GM12878 (cell line): ENCODE data around the gene PDZD2. TPM values are rescaled to one million over a fixed set of nuclear protein-coding genes. Genes with fewer than 3 reads are reported as not detected.

ENCODE experiments used
- ATAC-seq: fragments of 200-7000 bp; cut with Tn5 transposase; 3 replicates; pipeline ENCODE4 v1.9.1; 2020; ENCODE audit warnings: mild to moderate bottlenecking, moderate library complexity
- BruUV-seq: library from RNA; stranded (reverse); fragments of 400-500 nt; replicated peaks from 2 replicates; lab custom pipeline; 2021; lab: Mats Ljungman, UMichigan
- CTCF ChIA-PET: fragments of 300-600 bp; sonication (Branson Sonifier 250); formaldehyde crosslinking; extraction: SDS; loops from one replicate; lab custom pipeline; 2021; ENCODE audit warnings: inconsistent platforms; lab: Yijun Ruan, JAX
- POLR2A ChIA-PET: fragments of 350-600 bp; formaldehyde crosslinking; extraction: SDS; loops from one replicate; lab custom pipeline; 2021; ENCODE audit warnings: inconsistent platforms; lab: Charles Lee
- RAD21 ChIA-PET: fragments of 300-600 bp; sonication (Branson Sonifier 250); formaldehyde crosslinking; loops from one replicate; lab custom pipeline; 2023; ENCODE audit warnings: antibody characterized with exemption; ENCODE audit not compliant: unreplicated experiment; lab: Charles Lee
- SMC1A ChIA-PET: fragments of 300-600 bp; sonication (Branson Sonifier 250); formaldehyde crosslinking; loops from one replicate; lab custom pipeline; 2023; ENCODE audit not compliant: unreplicated experiment, uncharacterized antibody; lab: Charles Lee
- DNase-seq: peaks from one replicate; pipeline ENCODE4 v3.0.0-alpha.2; 2011; ENCODE audit warnings: low read depth, low spot score
- FAIRE-seq: peaks from 3 replicates; lab custom pipeline; 2011; peaks lifted over from hg19 to GRCh38; lab: Jason Lieb, UNC
- H2AFZ ChIP-seq: 2 replicates; pipeline ENCODE4 v1.6.0; 2011; ENCODE audit warnings: low read depth, low read length, control low read depth; ENCODE audit not compliant: control insufficient read depth
- H3K27ac ChIP-seq: 2 replicates; pipeline ENCODE4 v1.5.1; 2011; ENCODE audit warnings: control low read depth; ENCODE audit not compliant: control insufficient read depth, insufficient read depth
- H3K27me3 ChIP-seq, 2 experiments: replicated peaks in 1 of 2; 2 replicates each; pipeline versions ENCODE4 v1.6.0 to v1.6.1; 2011; ENCODE audit warnings: low read length in 1 of 2; ENCODE audit not compliant: control insufficient read depth in 2 of 2, insufficient read depth in 2 of 2
- H3K36me3 ChIP-seq, 2 experiments: 2 replicates each; pipeline ENCODE4 v1.5.1; 2011; ENCODE audit warnings: low read length in 1 of 2; ENCODE audit not compliant: control insufficient read depth in 2 of 2, insufficient read depth in 2 of 2
- H3K4me1 ChIP-seq: 2 replicates; pipeline ENCODE4 v1.6.1; 2011; ENCODE audit warnings: mild to moderate bottlenecking, low read length, moderate library complexity, mixed read lengths; ENCODE audit not compliant: control insufficient read depth, insufficient read depth
- H3K4me2 ChIP-seq: 2 replicates; pipeline ENCODE4 v1.6.0; 2011; ENCODE audit warnings: control low read depth; ENCODE audit not compliant: control insufficient read depth, insufficient read depth
- H3K4me3 ChIP-seq: fragments of 200-600 bp; sonication (generic); 2 replicates; pipeline ENCODE4 v1.5.1; 2016
- H3K79me2 ChIP-seq: 2 replicates; pipeline ENCODE4 v1.6.0; 2011; ENCODE audit warnings: low read length; ENCODE audit not compliant: control insufficient read depth, insufficient read depth
- H3K9ac ChIP-seq: 2 replicates; pipeline ENCODE4 v1.8.0; 2011; ENCODE audit warnings: low read length, control low read depth, mixed read lengths; ENCODE audit not compliant: control insufficient read depth, insufficient read depth
- H3K9me3 ChIP-seq: replicated peaks from 3 replicates; pipeline ENCODE4 v1.5.1; 2011; ENCODE audit warnings: mild to moderate bottlenecking, low read length; ENCODE audit not compliant: control insufficient read depth, insufficient read depth
- H4K20me1 ChIP-seq: 2 replicates; pipeline ENCODE4 v1.6.0; 2011; ENCODE audit not compliant: control insufficient read depth, insufficient read depth
- ATF7 ChIP-seq: fragments of 450-650 bp; IDR thresholded peaks from 2 replicates; pipeline ENCODE4 v1.6.1; 2016; ENCODE audit warnings: low read depth, mild to moderate bottlenecking
- CEBPB ChIP-seq, 2 experiments: fragments of 150-350 bp in 1 of 2; IDR thresholded peaks; 2 replicates each; pipeline ENCODE4 v1.6.1; 2012 to 2014; ENCODE audit warnings: low read depth in 2 of 2, low read length in 2 of 2, borderline replicate concordance in 1 of 2, inconsistent platforms in 1 of 2
- CREM ChIP-seq: IDR thresholded peaks from 2 replicates; pipeline ENCODE4 v1.6.1; 2014; ENCODE audit warnings: antibody characterized with exemption, low read depth
- FOXK2 ChIP-seq: fragments of 450-650 bp; IDR thresholded peaks from 2 replicates; pipeline ENCODE4 v1.6.1; 2017; ENCODE audit warnings: mild to moderate bottlenecking, moderate library complexity
- FOXM1 ChIP-seq: IDR thresholded peaks from 2 replicates; pipeline ENCODE4 v1.6.1; 2012; ENCODE audit warnings: low read depth, mild to moderate bottlenecking, inconsistent platforms, low read length, moderate library complexity
- HCFC1 ChIP-seq: fragments of 150-350 bp; IDR thresholded peaks from 2 replicates; pipeline ENCODE4 v1.6.1; 2014; ENCODE audit warnings: low read length
- JUNB ChIP-seq: IDR thresholded peaks from 2 replicates; pipeline ENCODE4 v1.6.1; 2016; ENCODE audit warnings: antibody characterized with exemption, mild to moderate bottlenecking
- MXI1 ChIP-seq: fragments of 150-350 bp; IDR thresholded peaks from 2 replicates; pipeline ENCODE4 v1.6.1; 2011; ENCODE audit warnings: low read depth, mild to moderate bottlenecking, inconsistent platforms, low read length, improper control_type of control experiment
- NFIC ChIP-seq: IDR thresholded peaks from 2 replicates; pipeline ENCODE4 v1.6.1; 2012; ENCODE audit warnings: low read depth, mild to moderate bottlenecking, inconsistent platforms, low read length, moderate library complexity
- NFYB ChIP-seq: IDR thresholded peaks from 2 replicates; pipeline ENCODE4 v1.6.1; 2011; ENCODE audit warnings: low read depth, mild to moderate bottlenecking, low read length, improper control_type of control experiment, moderate library complexity; ENCODE audit not compliant: insufficient read depth
- SMARCA5 ChIP-seq: fragments of 450-650 bp; IDR thresholded peaks from 2 replicates; pipeline ENCODE4 v1.6.1; 2017; ENCODE audit warnings: mild to moderate bottlenecking
- SREBF2 ChIP-seq: IDR thresholded peaks from 2 replicates; pipeline ENCODE4 v1.6.1; 2012; ENCODE audit warnings: mild to moderate bottlenecking, low read length
- SUPT20H ChIP-seq: IDR thresholded peaks from 2 replicates; pipeline ENCODE4 v1.6.1; 2011; ENCODE audit warnings: low read depth, mild to moderate bottlenecking, low read length, moderate library complexity, borderline replicate concordance; ENCODE audit not compliant: control insufficient read depth
- ZNF384 ChIP-seq: IDR thresholded peaks from 2 replicates; pipeline ENCODE4 v1.6.1; 2012; ENCODE audit warnings: low read depth, mild to moderate bottlenecking, low read length, improper control_type of control experiment, borderline replicate concordance
- ZNF622 ChIP-seq: fragments of 450-650 bp; IDR thresholded peaks from 2 replicates; pipeline ENCODE4 v1.6.1; 2017; ENCODE audit warnings: mild to moderate bottlenecking, inconsistent platforms
- WGBS: methylation state at CpG from one replicate; pipeline ENCODE4 v1.1.6; 2016; ENCODE audit warnings: low lambda C conversion rate; ENCODE audit not compliant: insufficient replicate concordance, insufficient coverage; ENCODE audit errors: missing lambda C conversion rate; 5-methylcytosine and 5-hydroxymethylcytosine counted together
- in situ Hi-C: fragments of 300-500 bp; cut with MboI; formaldehyde crosslinking; loops from 9 replicates; pipeline ENCODE4 v1.14.3; 2018; ENCODE audit warnings: mixed read lengths
- intact Hi-C: fragments of 100-400 bp; cut with micrococcal nuclease; formaldehyde crosslinking; loops from one replicate; pipeline ENCODE4 v1.14.2; 2022; ENCODE audit not compliant: unreplicated experiment
- polyA plus RNA-seq, 11 experiments: library from polyadenylated mRNA; depleted of rRNA in 4 of 11; unstranded in 6 of 11; stranded (reverse) in 5 of 11; fragments of >200 nt; fragmentation: Nextera tagmentation in 4 of 11; fragmentation: Illumina TruSeq in 1 of 11; extraction: Ambion mirVana in 4 of 11; extraction: Trizol in 1 of 11; gene quantifications; 1 replicate in 1 of 11; 2 replicates in 10 of 11; pipeline versions ENCODE4 v1.2.1 to v1.2.3, GENCODE V29; 2011 to 2016; ENCODE audit warnings: inconsistent platforms in 2 of 11, missing spikeins in 2 of 11, low read depth in 1 of 11
- total RNA-seq, 4 experiments: library from RNA; depleted of rRNA in 3 of 4; stranded (reverse); fragments of >200 nt in 3 of 4; fragmentation: Illumina TruSeq in 1 of 4; extraction: Trizol in 1 of 4; gene quantifications; 2 replicates each; pipeline versions ENCODE4 v1.2.1 to v1.2.3, GENCODE V29; 2013 to 2021
- TF ChIP-seq, protein P1 (sequence below): fragments of 450-650 bp; IDR thresholded peaks from 2 replicates; pipeline ENCODE4 v1.6.1; 2017; ENCODE audit warnings: mild to moderate bottlenecking, low read depth, inconsistent platforms; ENCODE audit not compliant: poor library complexity, severe bottlenecking
- TF ChIP-seq, protein P2 (sequence below): fragments of 450-650 bp; IDR thresholded peaks from 2 replicates; pipeline ENCODE4 v1.6.1; 2016; ENCODE audit warnings: mild to moderate bottlenecking
- TF ChIP-seq, protein P3 (sequence below): fragments of 450-650 bp; formaldehyde crosslinking; IDR thresholded peaks from 2 replicates; pipeline ENCODE4 v1.5.0; 2022; ENCODE audit warnings: mild to moderate bottlenecking, missing genetic modification characterization

PDZD2 gene
- total and polyA plus RNA-seq, 10 of the 15 experiments (the other 5 are each of a cell fraction or from before 2014, with no cell fraction given): 0.01 to 0.58 (median 0.29) TPM; not detected in 3

GRCh38 chr5:32027717-32028458 lies 389.0 kb downstream of the PDZD2 start:
- ATAC-seq: no peak
- TF ChIP-seq, protein P1, sequence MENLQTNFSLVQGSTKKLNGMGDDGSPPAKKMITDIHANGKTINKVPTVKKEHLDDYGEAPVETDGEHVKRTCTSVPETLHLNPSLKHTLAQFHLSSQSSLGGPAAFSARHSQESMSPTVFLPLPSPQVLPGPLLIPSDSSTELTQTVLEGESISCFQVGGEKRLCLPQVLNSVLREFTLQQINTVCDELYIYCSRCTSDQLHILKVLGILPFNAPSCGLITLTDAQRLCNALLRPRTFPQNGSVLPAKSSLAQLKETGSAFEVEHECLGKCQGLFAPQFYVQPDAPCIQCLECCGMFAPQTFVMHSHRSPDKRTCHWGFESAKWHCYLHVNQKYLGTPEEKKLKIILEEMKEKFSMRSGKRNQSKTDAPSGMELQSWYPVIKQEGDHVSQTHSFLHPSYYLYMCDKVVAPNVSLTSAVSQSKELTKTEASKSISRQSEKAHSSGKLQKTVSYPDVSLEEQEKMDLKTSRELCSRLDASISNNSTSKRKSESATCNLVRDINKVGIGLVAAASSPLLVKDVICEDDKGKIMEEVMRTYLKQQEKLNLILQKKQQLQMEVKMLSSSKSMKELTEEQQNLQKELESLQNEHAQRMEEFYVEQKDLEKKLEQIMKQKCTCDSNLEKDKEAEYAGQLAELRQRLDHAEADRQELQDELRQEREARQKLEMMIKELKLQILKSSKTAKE: no peak
- no peak for TF ChIP-seq ZNF384
- TF ChIP-seq, protein P2, sequence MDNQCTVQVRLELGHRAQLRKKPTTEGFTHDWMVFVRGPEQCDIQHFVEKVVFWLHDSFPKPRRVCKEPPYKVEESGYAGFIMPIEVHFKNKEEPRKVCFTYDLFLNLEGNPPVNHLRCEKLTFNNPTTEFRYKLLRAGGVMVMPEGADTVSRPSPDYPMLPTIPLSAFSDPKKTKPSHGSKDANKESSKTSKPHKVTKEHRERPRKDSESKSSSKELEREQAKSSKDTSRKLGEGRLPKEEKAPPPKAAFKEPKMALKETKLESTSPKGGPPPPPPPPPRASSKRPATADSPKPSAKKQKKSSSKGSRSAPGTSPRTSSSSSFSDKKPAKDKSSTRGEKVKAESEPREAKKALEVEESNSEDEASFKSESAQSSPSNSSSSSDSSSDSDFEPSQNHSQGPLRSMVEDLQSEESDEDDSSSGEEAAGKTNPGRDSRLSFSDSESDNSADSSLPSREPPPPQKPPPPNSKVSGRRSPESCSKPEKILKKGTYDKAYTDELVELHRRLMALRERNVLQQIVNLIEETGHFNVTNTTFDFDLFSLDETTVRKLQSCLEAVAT: no peak
- no peak for TF ChIP-seq CREM
- TF ChIP-seq JUNB: no peak
- TF ChIP-seq NFIC: no peak
- TF ChIP-seq ATF7: no peak
- no peak for TF ChIP-seq CEBPB (IDR thresholded peaks at IDR 0.05; ENCODE audit: borderline replicate concordance in 1 of 2, low read depth in 2 of 2, low read length in 2 of 2)
- TF ChIP-seq HCFC1: no peak
- no peak for TF ChIP-seq NFYB
- TF ChIP-seq SUPT20H: no peak
- no peak for TF ChIP-seq MXI1
- no peak for TF ChIP-seq ZNF622
- TF ChIP-seq SMARCA5: no peak
- TF ChIP-seq SREBF2: no peak
- no peak for TF ChIP-seq FOXM1
- TF ChIP-seq, protein P3, sequence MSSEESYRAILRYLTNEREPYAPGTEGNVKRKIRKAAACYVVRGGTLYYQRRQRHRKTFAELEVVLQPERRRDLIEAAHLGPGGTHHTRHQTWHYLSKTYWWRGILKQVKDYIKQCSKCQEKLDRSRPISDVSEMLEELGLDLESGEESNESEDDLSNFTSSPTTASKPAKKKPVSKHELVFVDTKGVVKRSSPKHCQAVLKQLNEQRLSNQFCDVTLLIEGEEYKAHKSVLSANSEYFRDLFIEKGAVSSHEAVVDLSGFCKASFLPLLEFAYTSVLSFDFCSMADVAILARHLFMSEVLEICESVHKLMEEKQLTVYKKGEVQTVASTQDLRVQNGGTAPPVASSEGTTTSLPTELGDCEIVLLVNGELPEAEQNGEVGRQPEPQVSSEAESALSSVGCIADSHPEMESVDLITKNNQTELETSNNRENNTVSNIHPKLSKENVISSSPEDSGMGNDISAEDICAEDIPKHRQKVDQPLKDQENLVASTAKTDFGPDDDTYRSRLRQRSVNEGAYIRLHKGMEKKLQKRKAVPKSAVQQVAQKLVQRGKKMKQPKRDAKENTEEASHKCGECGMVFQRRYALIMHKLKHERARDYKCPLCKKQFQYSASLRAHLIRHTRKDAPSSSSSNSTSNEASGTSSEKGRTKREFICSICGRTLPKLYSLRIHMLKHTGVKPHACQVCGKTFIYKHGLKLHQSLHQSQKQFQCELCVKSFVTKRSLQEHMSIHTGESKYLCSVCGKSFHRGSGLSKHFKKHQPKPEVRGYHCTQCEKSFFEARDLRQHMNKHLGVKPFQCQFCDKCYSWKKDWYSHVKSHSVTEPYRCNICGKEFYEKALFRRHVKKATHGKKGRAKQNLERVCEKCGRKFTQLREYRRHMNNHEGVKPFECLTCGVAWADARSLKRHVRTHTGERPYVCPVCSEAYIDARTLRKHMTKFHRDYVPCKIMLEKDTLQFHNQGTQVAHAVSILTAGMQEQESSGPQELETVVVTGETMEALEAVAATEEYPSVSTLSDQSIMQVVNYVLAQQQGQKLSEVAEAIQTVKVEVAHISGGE (CRISPR knock-in tag): no peak
- no peak for TF ChIP-seq FOXK2

More at GRCh38 chr5:32027717-32028458, 389.0 kb downstream of the PDZD2 start:
- Histone ChIP-seq H2AFZ (no peak overlapping the region), H3K9me3 (no peaks in the 10 kb centered on the region), H3K4me3 (no peak overlapping the region), H3K36me3 (no peaks in the 10 kb centered on the region), H3K79me2 (no peaks in the 10 kb centered on the region), H3K4me2 (no peak overlapping the region), H3K4me1 (no peaks in the 10 kb centered on the region), H4K20me1 (no peaks in the 10 kb centered on the region), H3K9ac (no peak overlapping the region), H3K27me3 (no peaks in the 10 kb centered on the region; a peak in 1 of 4 replicates), H3K27ac (no peak overlapping the region)
- DNase-seq (no peak), FAIRE-seq (no peak)
- SMC1A ChIA-PET: no interaction called here
- CTCF ChIA-PET: no interaction called here
- intact Hi-C loops: no loop called here
- 37% methylated on average over 10 of the region's 10 CpGs for WGBS
- POLR2A ChIA-PET: interaction anchor here (0.6 kb wide), 1 partner anchor 22 kb away, joined by 3 read pairs; no protein-coding TSS in a partner anchor
- in situ Hi-C loops: no loop called here
- RAD21 ChIA-PET: no interaction called here
- BruUV-seq: no TSS peak
